ENCODE measurements around the gene TRPV5.

Gene TRPV5

DNA sequence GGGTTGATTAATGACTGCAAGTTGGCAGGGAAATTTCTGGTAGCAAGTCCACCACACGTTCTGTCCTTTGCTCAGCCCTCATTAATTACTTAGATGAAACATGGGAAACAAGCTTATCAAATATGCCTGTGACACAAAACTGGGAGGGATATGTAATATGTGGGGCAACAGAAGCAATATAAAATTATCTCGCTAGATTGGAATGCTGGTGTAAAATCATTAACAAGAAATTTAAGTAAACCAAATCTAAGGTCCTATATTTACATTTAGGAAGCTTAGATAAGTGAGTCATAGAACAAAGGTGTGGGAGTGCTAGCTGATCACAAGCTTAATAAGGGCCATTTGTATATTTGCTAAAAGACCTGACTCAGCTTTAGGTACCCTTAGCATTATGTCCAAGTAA, 23.5 kb downstream of the TRPV5 start:
- DNase-seq (ENCODE audit: low read depth, low spot score): no peak

DNA sequence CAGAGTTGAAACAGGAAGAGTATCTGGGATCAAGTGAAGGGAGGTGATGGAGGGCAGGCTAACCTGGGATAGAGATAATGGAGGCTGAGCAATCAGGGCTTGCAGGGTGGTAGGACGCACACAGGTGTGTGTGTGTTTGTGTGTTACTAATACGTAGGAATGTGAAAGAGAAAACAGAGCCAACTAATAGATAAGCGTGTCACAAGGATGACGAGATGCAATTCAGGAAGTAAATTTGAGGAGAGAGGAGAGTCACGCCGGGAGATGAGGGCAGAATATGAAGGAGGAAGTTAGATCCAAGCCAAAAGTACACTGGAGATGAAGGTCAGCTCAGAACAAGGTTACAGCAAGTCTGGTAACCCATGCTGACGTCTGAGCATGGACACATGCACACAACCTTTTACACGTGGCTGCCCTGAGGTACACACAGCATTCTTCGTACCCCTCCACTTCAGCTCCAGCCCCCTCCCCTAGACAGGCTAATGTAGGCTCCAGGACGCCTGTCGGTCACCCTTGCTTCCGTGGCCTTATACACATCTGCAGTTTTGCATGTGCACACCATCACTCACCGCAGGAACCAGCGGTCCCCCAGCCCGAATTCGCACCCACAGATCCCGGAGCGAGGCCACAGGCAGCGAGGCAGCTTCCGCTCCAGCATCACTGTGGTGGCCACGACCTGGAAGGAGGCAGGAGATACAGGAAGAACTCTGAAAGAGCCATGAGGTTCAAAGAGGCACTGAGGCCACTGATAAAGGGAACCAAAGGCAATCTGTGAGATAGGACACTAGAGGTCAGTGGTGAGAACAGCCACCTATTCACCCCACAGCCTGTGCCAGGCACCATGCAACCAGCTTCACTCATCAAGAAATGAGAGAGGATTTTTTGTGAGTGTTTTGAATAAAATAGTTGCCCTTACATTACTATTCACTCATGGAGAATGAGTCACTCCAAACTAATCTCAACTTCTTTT, 24.3 kb downstream of the TRPV5 start:
- DNase-seq (ENCODE audit: low read depth, low spot score): no peak

DNA sequence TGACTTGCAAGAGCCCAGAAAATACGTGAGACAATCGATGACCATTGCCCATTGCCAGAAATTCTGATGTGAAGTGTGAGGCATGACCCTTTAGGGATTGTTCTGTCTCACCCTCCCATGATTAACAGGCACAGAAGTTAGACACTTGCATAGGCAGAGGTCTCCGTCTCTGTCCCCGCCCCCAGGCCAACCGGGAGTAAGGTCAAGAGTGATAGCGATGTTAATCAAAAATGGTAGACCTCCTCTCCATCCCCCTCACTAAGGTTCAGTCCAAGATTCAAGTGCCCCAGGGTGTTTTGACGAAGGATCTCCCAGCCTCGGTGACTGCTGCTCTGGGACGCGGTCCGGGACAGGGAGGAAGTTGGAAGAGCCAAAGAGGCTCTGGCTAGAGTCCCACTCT, 25.3 kb downstream of the TRPV5 start:
- DNase-seq (ENCODE audit: low read depth, low spot score): no peak

- no peak for DNase-seq (ENCODE audit: low read depth, low spot score)
Observed at GRCh38 chr7:142906643-142907042, 26.9 kb downstream of the TRPV5 start.

DNA sequence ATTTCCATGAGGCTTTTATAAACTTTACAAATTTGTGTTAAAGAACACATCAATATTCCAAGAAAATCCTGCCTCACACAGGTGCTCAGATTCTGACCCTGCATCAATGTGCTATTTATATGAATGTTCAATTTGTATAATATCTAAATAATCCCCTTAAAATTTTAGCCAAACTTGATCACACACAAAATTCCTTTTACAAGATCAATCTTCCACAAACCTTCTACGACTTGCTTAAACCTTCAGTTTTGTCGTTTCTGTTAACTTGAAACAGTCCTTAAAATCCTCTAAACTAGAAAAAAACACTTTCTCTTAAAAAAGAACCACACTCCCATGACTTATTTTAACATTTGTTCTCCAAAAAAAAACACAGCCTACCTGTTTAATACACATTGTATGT, 27.8 kb downstream of the TRPV5 start:
- DNase-seq (ENCODE audit: low read depth, low spot score): no peak

GRCh38 chr7:142904128-142904527, 29.4 kb downstream of the TRPV5 start:
- DNase-seq (ENCODE audit: low read depth, low spot score): no peak

DNA sequence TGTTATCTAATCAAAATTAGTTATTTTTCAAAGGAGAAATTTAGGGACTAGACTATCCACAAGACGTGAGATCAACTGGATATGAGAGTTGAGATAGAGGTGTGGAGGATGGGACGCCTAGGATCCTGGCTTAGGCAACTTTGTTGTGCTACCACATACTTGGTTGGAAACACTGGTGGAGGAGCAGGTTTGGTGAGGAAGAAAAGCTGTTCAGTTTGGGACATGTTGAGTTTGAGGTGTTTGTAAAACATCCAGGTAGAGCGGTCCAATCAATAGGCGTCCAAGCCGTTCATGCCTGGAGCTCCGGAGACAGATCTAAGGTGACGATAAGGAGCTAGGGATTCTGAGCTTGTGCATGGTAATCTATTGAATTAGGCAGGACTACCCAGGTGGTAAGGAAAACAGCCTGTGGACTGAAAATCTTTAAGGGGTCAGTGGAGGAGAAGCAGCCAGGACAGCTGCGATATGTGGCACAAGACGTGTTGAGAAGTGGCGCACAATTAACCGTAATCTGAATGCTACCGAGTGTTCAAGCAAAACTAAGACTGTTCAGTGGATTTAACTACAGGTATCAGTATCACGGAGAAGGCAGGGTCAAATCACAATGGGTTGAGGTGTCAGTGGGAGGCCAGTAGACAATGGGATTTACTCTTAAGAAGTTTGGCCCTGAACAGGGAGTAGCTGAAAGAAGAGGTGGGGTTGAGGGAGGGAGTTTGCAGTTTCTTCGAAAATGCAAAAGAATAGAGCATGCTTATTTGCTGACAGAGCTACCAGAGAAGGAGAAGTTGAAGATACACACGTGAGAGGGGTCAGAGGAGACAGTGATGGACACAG, 31.9 kb downstream of the TRPV5 start:
- no peak for DNase-seq (ENCODE audit: low read depth, low spot score)

DNA sequence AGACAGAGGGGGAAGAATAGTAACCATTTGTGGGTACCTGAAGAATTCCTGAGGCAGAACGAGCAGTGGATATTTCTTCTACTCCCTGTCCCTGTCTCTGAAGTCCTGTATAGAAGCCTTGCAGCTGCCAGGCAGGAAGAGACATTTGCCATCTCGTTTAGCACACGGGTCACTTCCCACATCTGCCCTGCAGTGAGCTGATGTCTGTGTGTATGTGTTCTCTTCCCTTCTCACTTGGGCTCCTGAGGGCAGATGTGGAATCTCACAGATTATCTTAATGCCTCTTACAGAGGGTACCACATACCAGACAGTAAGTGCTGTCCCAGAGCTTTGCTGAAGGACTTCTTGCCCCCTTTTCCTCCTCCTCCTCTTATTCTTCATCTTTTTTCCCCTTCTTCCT, 33.9 kb downstream of the TRPV5 start:
- DNase-seq (ENCODE audit: low read depth, low spot score): no peak

DNA sequence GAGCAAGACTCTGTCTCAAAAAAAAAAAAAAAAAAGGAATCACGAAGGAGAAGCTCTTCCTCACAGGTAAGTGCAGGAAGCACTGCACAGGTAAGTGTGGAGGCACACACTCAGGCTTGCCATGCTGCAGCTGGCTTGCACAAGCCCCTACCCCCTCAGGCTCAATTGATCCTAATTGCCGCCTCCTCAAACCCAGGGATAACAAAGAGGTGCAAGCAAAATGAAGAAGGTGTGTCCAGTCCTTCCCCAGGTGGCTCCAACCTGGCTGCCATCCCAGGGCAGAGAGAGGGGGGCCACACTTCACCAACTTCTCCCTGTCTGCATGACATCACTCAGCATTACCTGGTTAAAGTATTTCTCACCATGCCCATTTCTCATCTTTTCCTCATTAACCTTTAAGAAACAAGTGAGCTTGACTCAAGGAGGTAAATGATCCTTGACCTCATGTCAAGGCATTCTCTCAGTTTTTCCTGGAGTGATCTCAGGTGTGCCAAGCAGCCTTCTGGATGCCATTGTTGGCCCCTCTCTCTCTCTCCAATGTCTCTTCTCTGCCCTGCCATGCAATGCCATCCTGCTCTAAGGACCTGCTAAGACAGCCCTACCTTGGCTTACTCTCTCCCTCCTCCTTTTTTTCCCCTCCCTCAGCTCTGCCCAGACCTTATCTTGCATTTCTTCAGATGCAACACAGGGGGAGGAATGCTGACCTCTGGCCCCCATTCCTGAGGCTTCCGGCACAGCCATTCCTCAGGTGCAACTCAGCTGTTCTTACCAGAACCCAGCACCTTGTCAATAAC, 35.0 kb downstream of the TRPV5 start:
- DNase-seq (ENCODE audit: low read depth, low spot score): no peak

GRCh38 chr7:142897691-142898090, 35.9 kb downstream of the TRPV5 start:
- DNase-seq (ENCODE audit: low read depth, low spot score): no peak

DNA sequence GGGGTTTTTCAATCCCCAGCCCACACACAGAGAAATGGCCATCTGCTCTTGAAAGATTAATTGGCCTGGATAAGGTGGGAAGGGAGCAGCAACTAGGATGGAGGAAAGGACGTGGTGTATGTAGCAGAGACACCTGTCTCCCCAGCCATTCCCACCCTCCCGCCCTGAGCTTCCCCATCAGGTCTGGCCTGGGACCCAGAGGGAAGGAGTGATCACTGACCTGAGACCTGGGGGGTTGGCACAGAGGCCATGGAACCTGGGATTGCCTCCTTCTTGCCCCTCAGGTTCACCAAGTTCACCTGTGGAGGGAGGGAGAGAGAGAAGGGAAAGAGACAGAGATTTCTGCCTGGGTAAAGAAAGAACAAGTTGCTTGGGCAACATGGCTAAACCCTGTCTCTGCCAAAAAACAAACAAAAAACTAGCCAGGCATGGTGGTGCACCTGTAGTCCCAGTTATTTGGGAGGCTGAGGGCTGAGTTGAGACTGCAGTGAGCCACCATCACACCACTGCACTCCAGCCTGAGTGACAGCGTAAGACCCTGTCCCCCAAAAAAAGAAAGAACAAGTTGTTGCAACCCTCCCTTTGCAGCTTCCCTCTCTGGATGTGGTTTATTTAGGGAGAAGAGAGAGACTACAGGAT, 36.7 kb downstream of the TRPV5 start:
- DNase-seq (ENCODE audit: low read depth, low spot score): no peak

- DNase-seq (ENCODE audit: low read depth, low spot score): no peak
Observed at GRCh38 chr7:142896151-142896550, 37.4 kb downstream of the TRPV5 start.

DNA sequence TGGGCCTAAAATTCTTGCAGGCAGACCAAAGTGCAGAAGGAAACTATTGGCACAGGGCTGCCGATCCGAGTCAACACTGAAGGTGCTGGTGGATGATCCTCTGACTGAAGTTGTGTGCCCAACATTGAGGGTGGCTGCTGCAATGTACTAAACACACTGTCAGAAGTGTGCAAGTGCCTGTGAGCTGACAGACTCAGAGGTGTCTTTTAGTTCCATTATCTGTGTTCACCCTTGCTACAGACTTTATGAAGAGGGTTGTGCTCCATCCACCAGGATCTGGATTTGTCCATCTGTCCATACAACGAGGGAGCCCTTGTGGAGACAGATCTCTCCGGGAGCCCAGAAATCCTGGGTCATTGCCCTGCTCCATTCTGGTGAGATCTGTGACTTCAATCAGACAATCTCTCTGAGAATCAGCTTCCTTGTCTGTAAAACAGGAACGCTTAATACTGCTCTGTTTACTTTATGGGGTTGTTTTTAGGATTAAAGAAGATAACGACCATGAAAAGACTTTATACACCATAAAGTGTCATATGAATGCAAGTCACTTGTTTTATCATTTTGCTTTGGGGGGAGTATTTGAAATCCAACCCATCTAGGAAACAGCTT, 38.5 kb downstream of the TRPV5 start:
- DNase-seq (ENCODE audit: low read depth, low spot score): no peak

GRCh38 chr7:142894112-142894984, 39.2 kb downstream of the TRPV5 start:
- DNase-seq (ENCODE audit: low read depth, low spot score): no peak

DNA sequence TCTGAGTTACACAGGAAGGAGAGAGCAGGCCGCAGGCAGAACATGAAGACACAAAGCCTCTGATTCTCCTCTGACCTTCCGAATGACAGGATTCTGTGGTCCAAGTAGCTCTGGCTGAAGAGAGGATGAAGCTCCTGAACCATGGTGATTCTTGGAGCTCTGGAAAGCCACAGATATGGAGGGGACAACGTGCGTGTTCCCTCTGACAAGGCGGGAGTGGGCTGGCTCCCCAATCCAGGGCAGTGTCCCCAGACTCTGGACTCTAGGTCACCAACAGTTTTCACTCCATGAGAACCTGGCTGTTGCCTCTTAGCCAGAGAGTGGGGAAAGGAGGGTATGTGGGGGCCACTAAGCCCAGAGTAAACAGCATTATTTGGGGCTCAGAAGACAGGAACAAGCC, 40.6 kb downstream of the TRPV5 start:
- no peak for DNase-seq (ENCODE audit: low read depth, low spot score)

- DNase-seq (ENCODE audit: low read depth, low spot score): no peak
Observed at GRCh38 chr7:142891490-142892082, 42.0 kb downstream of the TRPV5 start.

- no peak for DNase-seq (ENCODE audit: low read depth, low spot score)
Observed at GRCh38 chr7:142890874-142891485, 42.6 kb downstream of the TRPV5 start.

- no peak for DNase-seq (ENCODE audit: low read depth, low spot score)
Observed at GRCh38 chr7:142889816-142890215, 43.7 kb downstream of the TRPV5 start.
